GM21737 (cell line): ENCODE data around the gene CCL3.
"Not testable (repeated sequence)": the region's sequence is repeated elsewhere in the genome, so short reads cannot be mapped to it uniquely, and the experiment has no call there.

Source experiments
- ATAC-seq: cut with Tn5 transposase; IDR thresholded peaks from one replicate; pipeline ENCODE4 v1.9.1; 2021; ENCODE audit warnings: mild to moderate bottlenecking, moderate library complexity; ENCODE audit not compliant: unreplicated experiment

Gene CCL3

DNA sequence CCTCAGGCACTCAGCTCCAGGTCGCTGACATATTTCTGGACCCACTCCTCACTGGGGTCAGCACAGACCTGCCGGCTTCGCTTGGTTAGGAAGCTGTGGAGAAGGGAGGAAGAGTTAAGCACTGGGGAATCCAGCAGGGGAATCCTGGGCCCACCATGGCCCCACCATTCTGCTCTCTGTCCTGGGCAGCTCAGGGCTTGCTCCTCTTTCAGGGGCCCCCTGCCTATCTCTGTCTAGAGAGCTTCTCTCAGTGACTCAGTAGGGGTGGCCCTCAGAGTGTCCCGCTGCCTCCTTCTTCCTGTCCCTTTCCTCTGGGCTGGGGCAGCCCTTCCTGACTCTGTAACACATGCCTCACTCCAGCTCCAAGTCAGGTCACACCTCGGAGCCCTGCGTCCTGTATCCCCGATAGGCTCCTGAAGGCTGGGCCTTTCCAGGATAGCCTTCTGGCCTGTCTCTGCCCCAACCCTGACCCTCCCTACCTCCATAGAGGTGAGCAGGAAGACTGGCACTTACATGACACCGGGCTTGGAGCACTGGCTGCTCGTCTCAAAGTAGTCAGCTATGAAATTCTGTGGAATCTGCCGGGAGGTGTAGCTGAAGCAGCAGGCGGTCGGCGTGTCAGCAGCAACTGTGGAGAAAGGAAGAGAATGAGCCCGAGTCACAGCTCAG lies 1.1 kb downstream of the CCL3 start:
- ATAC-seq = no peak

- ATAC-seq = not testable (repeated sequence)
Observed at GRCh38 chr17:36087897-36088572, 1.9 kb downstream of the CCL3 start.

DNA sequence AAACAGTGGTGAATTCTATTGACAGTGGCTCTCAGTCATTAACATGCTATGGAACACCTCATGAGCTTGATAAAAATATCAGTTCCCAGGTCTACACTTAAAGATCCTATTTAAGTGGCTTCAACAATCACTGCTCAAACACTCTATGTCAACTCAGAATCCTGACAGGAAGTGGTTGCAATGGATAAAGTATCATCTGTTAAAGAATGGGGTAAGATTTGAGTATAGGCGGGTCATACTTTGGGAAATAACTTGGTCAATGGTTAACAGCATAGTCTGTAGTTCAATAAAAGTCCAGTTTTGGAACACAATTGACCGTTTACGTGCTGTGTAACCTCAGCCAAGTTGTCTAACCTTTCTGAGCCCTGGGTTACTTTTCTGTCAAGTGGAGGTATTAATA lies 2.5 kb downstream of the CCL3 start:
- ATAC-seq = not testable (repeated sequence)

- no peak for ATAC-seq
Observed at GRCh38 chr17:36086791-36087190, 3.2 kb downstream of the CCL3 start.

- no peak for ATAC-seq
Observed at GRCh38 chr17:36085765-36086164, 4.2 kb downstream of the CCL3 start.

GRCh38 chr17:36083691-36084090 lies 6.3 kb downstream of the CCL3 start:
- ATAC-seq = not testable (repeated sequence)

DNA sequence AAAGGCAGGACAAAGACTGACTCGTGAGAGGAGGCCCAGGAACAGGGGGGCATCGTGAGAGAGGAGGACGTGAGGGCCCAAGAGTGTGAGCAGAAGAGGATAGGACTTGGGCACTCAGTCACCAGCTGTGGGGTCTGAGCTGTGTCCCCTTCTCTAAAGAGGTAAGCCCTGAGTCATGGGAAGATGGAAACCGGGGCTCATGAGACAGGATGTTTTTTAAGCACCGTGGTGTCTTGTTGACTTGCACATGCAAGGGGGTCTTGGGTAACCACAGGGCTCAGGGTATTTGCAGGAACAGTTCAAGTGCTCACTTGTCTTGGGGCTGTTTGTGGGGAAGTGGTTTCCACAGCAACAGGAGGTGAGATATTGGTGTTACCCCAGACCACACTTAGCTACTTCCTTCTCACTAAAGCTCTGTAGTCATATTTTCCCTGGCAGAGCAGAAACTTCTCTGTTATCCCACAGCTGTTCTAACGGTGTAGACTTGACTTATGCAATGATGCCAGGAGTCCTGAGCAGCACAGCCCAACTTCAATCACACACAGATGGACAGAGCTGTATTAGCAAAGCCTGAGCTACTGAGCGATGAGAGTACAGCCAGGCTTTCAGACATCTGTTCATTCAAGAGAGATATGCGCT lies 7.3 kb downstream of the CCL3 start:
- peak; percentile 40 for ATAC-seq

DNA sequence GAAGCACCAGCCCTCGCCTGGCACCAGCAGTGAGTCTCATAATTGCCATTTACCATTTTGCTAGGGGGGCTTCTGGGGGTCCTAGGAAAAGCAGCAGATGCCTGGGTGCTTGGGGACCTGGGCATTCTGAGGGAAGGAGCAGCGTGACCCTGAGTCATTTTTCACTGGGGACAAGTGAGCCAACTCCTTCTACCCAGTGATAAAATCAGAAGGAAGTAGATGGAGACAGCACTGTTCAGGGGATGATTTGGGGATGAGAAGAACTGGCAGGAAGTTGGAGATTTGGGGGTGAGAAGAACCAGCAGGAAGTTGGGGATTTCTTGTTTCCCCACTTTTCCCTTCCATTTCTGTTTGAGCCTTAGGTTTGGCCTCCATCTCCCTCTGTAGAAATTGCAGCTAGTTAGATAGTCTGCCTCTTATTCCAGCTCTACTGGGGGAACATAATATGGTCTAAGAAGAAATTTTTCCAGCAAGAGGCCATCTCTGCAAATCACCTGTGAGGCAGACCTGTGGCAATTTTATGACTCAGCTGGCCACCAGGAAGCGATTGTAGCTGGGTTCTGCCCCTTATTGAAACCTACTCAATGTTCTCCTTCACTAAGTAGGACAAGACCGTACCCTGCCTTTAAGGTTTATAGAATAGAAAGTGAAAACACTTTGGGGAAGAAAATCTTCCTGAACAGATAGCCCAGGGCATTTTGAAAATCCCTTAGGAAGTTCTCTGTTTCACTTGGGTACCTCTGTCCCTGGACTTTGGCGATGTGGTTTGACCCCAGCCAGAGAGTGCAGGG lies 8.1 kb downstream of the CCL3 start:
- ATAC-seq = peak; percentile 19

DNA sequence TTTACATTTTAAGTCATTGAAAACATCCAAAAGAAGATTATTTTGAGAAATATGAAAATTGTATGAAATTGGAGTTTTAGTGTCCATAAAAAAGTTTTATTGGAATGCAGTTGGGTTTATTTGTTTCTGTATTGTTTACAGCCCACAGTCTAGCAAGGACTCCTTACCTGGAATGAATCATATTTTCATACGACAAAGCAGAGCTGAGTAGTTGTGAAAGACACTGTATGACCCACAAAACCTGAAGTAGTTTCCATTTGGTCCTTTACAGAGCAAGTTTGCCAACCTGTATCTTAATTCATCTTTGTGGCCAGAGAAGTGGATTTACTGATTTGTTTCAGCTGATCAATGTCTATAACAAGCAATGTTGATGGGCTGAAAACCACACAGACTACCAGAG lies 15.6 kb downstream of the CCL3 start:
- ATAC-seq = no peak

GRCh38 chr17:36072431-36073121 lies 17.4 kb downstream of the CCL3 start:
- no peak for ATAC-seq

GRCh38 chr17:36071751-36072150 lies 18.2 kb downstream of the CCL3 start:
- no peak for ATAC-seq

DNA sequence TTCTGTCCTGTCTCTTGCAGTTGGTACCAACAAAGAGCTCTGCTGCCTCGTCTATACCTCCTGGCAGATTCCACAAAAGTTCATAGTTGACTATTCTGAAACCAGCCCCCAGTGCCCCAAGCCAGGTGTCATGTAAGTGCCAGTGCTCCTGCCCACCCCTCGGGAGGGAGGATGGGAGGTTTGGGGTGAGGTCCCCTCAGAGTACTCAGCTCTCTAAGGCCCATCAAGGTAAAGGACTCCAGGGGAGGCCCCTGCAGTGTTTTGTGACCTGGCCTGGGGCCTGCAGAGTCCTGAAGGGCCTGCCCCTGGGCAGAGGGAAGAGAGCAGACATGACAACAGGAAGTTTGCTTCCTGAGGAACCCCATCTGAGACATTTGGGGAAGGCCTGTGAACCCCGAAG lies 19.5 kb downstream of the CCL3 start:
- no peak for ATAC-seq

DNA sequence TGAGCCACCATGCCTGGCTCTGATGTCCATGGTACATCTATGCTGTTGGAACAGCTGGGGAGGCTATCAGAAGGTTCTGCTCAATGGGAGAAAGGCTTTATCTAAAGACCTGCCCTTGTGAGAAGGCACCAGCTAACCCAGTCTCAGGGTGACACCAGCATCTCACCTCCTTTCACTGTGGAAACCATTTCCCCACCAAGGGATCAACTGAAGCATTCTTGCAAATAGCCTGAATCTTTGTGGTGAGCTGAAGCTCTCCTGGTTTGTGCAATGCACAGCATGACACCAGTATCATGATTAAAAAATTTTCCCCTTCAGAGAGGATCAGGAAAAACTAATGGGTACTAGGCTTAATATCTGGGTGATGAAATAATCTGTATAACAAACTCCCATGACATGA lies 20.8 kb downstream of the CCL3 start:
- no peak for ATAC-seq

GRCh38 chr17:36068524-36068923 lies 21.4 kb downstream of the CCL3 start:
- ATAC-seq = no peak

GRCh38 chr17:36066365-36066985 lies 23.5 kb downstream of the CCL3 start:
- ATAC-seq = no peak

GRCh38 chr17:36063786-36064541 lies 26.0 kb downstream of the CCL3 start, which contains the start of gene CCL18:
TSS of gene CCL18 (plus strand) at chr17:36064272. CDS start at chr17:36064343, 71 bp downstream.
- ATAC-seq = no peak

DNA sequence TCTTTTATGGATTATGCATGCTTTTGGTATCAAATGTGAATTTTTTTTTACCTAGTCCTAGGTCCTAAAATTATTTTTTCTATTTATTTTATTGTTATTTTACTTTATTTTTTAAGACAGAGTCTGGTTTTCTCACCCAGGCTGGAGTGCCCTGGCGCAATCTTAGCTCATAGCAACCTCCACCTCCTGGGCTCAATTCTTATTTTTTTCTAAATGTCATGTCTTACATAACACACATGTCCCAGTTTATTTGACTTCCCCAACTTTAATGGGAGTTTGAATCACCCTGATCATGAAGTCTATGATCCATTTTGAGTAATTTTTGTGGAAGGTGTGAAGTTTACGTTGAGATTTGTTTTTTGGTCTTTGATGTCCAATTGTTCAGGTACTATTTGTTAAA lies 29.1 kb downstream of the CCL3 start:
- no peak for ATAC-seq

- no peak for ATAC-seq
Observed at GRCh38 chr17:36059406-36059805, 30.5 kb downstream of the CCL3 start.

DNA sequence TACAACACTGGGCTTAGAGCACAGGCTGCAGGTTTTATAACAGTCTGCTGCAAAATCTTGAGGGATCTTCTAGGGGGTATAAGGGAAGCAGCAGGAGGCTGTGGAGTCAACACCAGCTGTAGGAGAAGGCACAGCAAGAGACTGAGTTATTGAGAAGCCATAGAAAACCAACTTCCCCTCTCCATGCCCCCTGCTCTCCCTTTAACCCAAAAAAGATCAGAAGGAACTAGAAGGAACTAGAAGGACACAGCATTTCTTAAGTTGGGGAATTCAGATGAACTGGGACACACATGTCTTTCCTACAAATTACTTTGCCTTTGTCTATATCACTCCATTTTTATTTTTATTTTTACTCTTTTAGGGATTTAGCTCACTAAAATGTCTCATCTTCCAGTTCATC lies 32.0 kb downstream of the CCL3 start:
- no peak for ATAC-seq
